SK-N-SH (cell line): Measurements from ENCODE around the gene CASP5. TPM values are rescaled to one million over a fixed set of nuclear protein-coding genes. Genes with fewer than 3 reads are reported as not detected.
"Not testable (repeated sequence)": the region's sequence is repeated elsewhere in the genome, so short reads cannot be mapped to it uniquely, and the experiment has no call there.

Experiments
- CTCF ChIA-PET: fragments of 300-600, 350-600 bp; formaldehyde crosslinking; extraction: SDS; loops from one replicate; lab custom pipeline; 2021; lab: Yijun Ruan, JAX
- POLR2A ChIA-PET: fragments of 350-600 bp; sonication (Branson Sonifier 250); formaldehyde crosslinking; extraction: SDS; loops from one replicate; lab custom pipeline; 2020; ENCODE audit warnings: antibody characterized with exemption, inconsistent platforms; lab: Yijun Ruan, JAX
- DNase-seq: peaks from one replicate; pipeline ENCODE4 v3.0.0; 2012
- H2AFZ ChIP-seq: fragments of 200-600 bp; sonication (generic); 2 replicates; pipeline ENCODE4 v1.8.1; 2016; ENCODE audit warnings: antibody characterized with exemption, mild to moderate bottlenecking, low read depth
- H3F3A ChIP-seq: fragments of 200-600 bp; sonication (generic); replicated peaks from 2 replicates; pipeline ENCODE3; 2016; ENCODE audit warnings: antibody characterized with exemption, mild to moderate bottlenecking; ENCODE audit not compliant: insufficient read depth
- H3K27ac ChIP-seq, 2 experiments: fragments of 200-500 bp in 1 of 2; fragments of 200-600 bp in 1 of 2; sonication (Bioruptor generic) in 1 of 2; sonication (generic), shearing (Covaris generic) in 1 of 2; 2 replicates each; pipeline versions ENCODE4 v1.5.1 to v1.6.1; 2014 to 2016; ENCODE audit warnings: low read depth in 2 of 2, inconsistent platforms in 1 of 2, low read length in 1 of 2, mild to moderate bottlenecking in 1 of 2, mixed read lengths in 1 of 2
- H3K27me3 ChIP-seq: fragments of 200-600 bp; sonication (generic), shearing (Covaris generic); 2 replicates; pipeline ENCODE4 v1.6.1; 2016; ENCODE audit warnings: mixed run types; ENCODE audit not compliant: insufficient read depth
- H3K36me3 ChIP-seq, 2 experiments: fragments of 200-500 bp in 1 of 2; fragments of 200-600 bp in 1 of 2; sonication (Bioruptor generic) in 1 of 2; sonication (generic) in 1 of 2; replicated peaks in 1 of 2; 2 replicates each; pipeline versions ENCODE3 to v1.5.1; 2014 to 2016; ENCODE audit warnings: low read length in 1 of 2, mild to moderate bottlenecking in 1 of 2; ENCODE audit not compliant: insufficient read depth in 2 of 2, control insufficient read depth in 1 of 2
- H3K4me1 ChIP-seq, 2 experiments: fragments of 200-500 bp in 1 of 2; fragments of 200-600 bp in 1 of 2; sonication (Bioruptor generic) in 1 of 2; sonication (generic), shearing (Covaris generic) in 1 of 2; 2 replicates each; pipeline versions ENCODE4 v1.5.1 to v1.6.1; 2014 to 2016; ENCODE audit warnings: low read depth in 1 of 2, low read length in 1 of 2, mixed run types in 1 of 2; ENCODE audit not compliant: insufficient read depth in 2 of 2, control insufficient read depth in 1 of 2
- H3K4me2 ChIP-seq: fragments of 200-600 bp; sonication (generic), shearing (Covaris generic); 2 replicates; pipeline ENCODE4 v1.6.1; 2017; ENCODE audit warnings: mixed run types
- H3K4me3 ChIP-seq, 2 experiments: fragments of 200-500 bp in 1 of 2; fragments of 200-600 bp in 1 of 2; sonication (Bioruptor generic) in 1 of 2; sonication (generic), shearing (Covaris generic) in 1 of 2; 2 replicates each; pipeline versions ENCODE4 v1.5.1 to v1.8.1; 2014 to 2016; ENCODE audit warnings: low read depth in 2 of 2, inconsistent platforms in 1 of 2, low read length in 1 of 2, mild to moderate bottlenecking in 1 of 2, mixed read lengths in 1 of 2, moderate library complexity in 1 of 2
- H3K79me2 ChIP-seq: fragments of 200-600 bp; sonication (generic); 2 replicates; pipeline ENCODE4 v1.8.1; 2017; ENCODE audit warnings: mild to moderate bottlenecking; ENCODE audit not compliant: insufficient read depth
- H3K9ac ChIP-seq: fragments of 200-600 bp; sonication (generic); 2 replicates; pipeline ENCODE4 v1.6.1; 2017; ENCODE audit warnings: mixed run types
- H3K9me2 ChIP-seq: fragments of 200-600 bp; sonication (generic); 2 replicates; pipeline ENCODE4 v1.6.1; 2017; ENCODE audit warnings: mixed run types
- H3K9me3 ChIP-seq: fragments of 200-600 bp; sonication (generic); 2 replicates; pipeline ENCODE4 v1.6.1; 2017; ENCODE audit warnings: mixed run types, mild to moderate bottlenecking, moderate library complexity
- H4K20me1 ChIP-seq: fragments of 200-600 bp; sonication (generic); 2 replicates; pipeline ENCODE4 v1.6.1; 2017; ENCODE audit warnings: mild to moderate bottlenecking, mixed run types; ENCODE audit not compliant: insufficient read depth
- FOXJ3 ChIP-seq: sonication (generic); formaldehyde crosslinking; IDR thresholded peaks from 2 replicates; pipeline ENCODE4 v1.5.1; 2020; ENCODE audit warnings: mild to moderate bottlenecking, missing genetic modification reagents
- GATA2 ChIP-seq: sonication (generic); formaldehyde crosslinking; IDR thresholded peaks from 2 replicates; pipeline ENCODE4 v1.5.0; 2020; ENCODE audit warnings: mild to moderate bottlenecking, missing genetic modification reagents
- JUND ChIP-seq: IDR thresholded peaks from 2 replicates; pipeline ENCODE4 v1.4.0; 2012
- MXI1 ChIP-seq: IDR thresholded peaks from 2 replicates; pipeline ENCODE4 v1.6.1; 2012; ENCODE audit warnings: mild to moderate bottlenecking, low read depth, low read length, improper control_type of control experiment
- NFIC ChIP-seq: IDR thresholded peaks from 2 replicates; pipeline ENCODE4 v1.4.0; 2012; ENCODE audit warnings: borderline replicate concordance
- POLR2AphosphoS5 ChIP-seq: IDR thresholded peaks from 2 replicates; pipeline ENCODE4 v1.6.1; 2012; ENCODE audit warnings: low read depth, low read length
- RXRA ChIP-seq: IDR thresholded peaks from 2 replicates; pipeline ENCODE4 v1.4.0; 2012; ENCODE audit warnings: low read depth, mild to moderate bottlenecking, borderline replicate concordance
- SIN3A ChIP-seq: IDR thresholded peaks from 2 replicates; pipeline ENCODE4 v1.6.1; 2012; ENCODE audit warnings: low read depth, mild to moderate bottlenecking, low read length, moderate library complexity, borderline replicate concordance
- SMC3 ChIP-seq: IDR thresholded peaks from 2 replicates; pipeline ENCODE4 v1.6.1; 2012; ENCODE audit warnings: low read depth, low read length, improper control_type of control experiment
- TEAD4 ChIP-seq: IDR thresholded peaks from 2 replicates; pipeline ENCODE4 v1.4.0; 2012; ENCODE audit warnings: mild to moderate bottlenecking, borderline replicate concordance; ENCODE audit not compliant: insufficient read depth
- USF1 ChIP-seq: IDR thresholded peaks from 2 replicates; pipeline ENCODE4 v1.4.0; 2012; ENCODE audit warnings: low read depth, borderline replicate concordance
- WGBS: methylation state at CpG from one replicate; pipeline ENCODE4 v1.1.6; 2017; ENCODE audit warnings: low lambda C conversion rate; 5-methylcytosine and 5-hydroxymethylcytosine counted together
- polyA plus RNA-seq, 3 experiments: library from polyadenylated mRNA; depleted of rRNA; stranded (reverse); fragments of >200 nt; gene quantifications; 2 replicates each; pipeline ENCODE4 v1.2.3, GENCODE V29; 2012
- TF ChIP-seq, protein P1 (sequence below): IDR thresholded peaks from 2 replicates; pipeline ENCODE4 v1.6.1; 2012; ENCODE audit warnings: mild to moderate bottlenecking, low read depth, low read length, moderate library complexity

The CASP5 gene
- not detected in 2 replicates for polyA plus RNA-seq (2012; rRNA removed)
- not detected in 2 replicates for polyA plus RNA-seq (2012; cell fraction: cytosol; rRNA removed)
- polyA plus RNA-seq (2012; cell fraction: nucleus; rRNA removed): not detected in 2 replicates

DNA sequence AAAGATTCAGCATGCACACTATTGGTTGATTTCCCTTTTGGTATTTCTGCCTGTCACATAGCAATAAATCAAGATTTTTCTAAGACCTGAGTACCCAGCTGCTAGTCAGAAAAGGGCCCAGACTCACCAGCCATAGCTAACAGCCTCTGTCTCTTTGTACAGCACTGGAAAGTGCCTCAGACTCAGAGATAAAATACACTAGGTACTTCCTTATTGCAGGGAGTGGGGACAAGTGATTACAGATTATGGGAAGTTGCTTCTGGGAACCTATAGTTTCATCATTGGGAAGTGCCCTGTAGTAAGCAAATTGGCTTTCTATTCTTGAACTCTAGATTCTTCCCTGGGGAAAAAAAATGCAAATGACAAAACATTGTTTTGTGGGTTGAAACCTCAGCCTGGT, at the start of gene CASP5:
CASP5 (minus strand) TSS at position 166 of the 400 bp plus-strand sequence; CDS start at position 134, 32 bp downstream.
- Histone ChIP-seq H3K9me2 (no peaks in the 10 kb centered on the region), H3K36me3 (no peaks in the 10 kb centered on the region), H3F3A (no peaks in the 10 kb centered on the region), H2AFZ (no peak within 1 kb of the TSS), H3K27me3 (no peaks in the 10 kb centered on the region), H3K4me2 (no peak within 1 kb of the TSS), H3K9me3 (no peaks in the 10 kb centered on the region), H3K4me1 (no peaks in the 10 kb centered on the region), H4K20me1 (no peaks in the 10 kb centered on the region), H3K4me3 (no peak within 1 kb of the TSS), H3K27ac (no peak within 1 kb of the TSS), H3K9ac (no peak within 1 kb of the TSS), H3K79me2 (no peaks in the 10 kb centered on the region)
- ChIA-PET CTCF (no interaction called here), POLR2A (no interaction called here)
- TF ChIP-seq FOXJ3 (CRISPR knock-in tag): no peak
- TF ChIP-seq SMC3: no peak
- TF ChIP-seq MXI1: no peak
- TF ChIP-seq RXRA: no peak
- no peak for TF ChIP-seq POLR2AphosphoS5
- TF ChIP-seq SIN3A: no peak
- TF ChIP-seq NFIC: no peak
- TF ChIP-seq, protein P1, sequence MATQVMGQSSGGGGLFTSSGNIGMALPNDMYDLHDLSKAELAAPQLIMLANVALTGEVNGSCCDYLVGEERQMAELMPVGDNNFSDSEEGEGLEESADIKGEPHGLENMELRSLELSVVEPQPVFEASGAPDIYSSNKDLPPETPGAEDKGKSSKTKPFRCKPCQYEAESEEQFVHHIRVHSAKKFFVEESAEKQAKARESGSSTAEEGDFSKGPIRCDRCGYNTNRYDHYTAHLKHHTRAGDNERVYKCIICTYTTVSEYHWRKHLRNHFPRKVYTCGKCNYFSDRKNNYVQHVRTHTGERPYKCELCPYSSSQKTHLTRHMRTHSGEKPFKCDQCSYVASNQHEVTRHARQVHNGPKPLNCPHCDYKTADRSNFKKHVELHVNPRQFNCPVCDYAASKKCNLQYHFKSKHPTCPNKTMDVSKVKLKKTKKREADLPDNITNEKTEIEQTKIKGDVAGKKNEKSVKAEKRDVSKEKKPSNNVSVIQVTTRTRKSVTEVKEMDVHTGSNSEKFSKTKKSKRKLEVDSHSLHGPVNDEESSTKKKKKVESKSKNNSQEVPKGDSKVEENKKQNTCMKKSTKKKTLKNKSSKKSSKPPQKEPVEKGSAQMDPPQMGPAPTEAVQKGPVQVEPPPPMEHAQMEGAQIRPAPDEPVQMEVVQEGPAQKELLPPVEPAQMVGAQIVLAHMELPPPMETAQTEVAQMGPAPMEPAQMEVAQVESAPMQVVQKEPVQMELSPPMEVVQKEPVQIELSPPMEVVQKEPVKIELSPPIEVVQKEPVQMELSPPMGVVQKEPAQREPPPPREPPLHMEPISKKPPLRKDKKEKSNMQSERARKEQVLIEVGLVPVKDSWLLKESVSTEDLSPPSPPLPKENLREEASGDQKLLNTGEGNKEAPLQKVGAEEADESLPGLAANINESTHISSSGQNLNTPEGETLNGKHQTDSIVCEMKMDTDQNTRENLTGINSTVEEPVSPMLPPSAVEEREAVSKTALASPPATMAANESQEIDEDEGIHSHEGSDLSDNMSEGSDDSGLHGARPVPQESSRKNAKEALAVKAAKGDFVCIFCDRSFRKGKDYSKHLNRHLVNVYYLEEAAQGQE: no peak
- TF ChIP-seq TEAD4: no peak
- no peak for TF ChIP-seq USF1
- TF ChIP-seq JUND: no peak
- TF ChIP-seq GATA2 (CRISPR knock-in tag): no peak
- DNase-seq: no peak

DNA sequence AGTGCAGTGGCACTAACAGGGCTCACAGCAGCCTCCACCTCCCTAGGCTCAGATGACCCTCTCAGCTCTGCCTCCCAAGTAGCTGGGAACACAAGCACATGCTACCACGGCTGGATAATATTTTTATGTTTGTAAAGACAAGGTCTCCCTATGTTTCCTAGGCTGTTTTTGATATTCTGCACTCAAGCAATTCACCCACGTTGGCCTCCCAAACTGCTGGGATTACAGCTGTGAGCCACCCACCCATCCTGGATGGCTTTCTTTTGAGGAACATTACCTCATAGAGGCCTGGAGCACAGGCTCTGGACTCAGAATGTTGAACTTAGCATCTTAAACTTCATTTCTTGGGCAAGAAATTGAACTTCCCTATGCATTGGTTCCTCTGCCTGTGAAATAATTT, 49.1 kb upstream of the CASP5 start:
- H3K4me3 ChIP-seq, CTCF ChIA-PET, H3K27me3 ChIP-seq, DNase-seq, H2AFZ ChIP-seq, H3F3A ChIP-seq, H3K27ac ChIP-seq, H3K9ac ChIP-seq, H3K9me2 ChIP-seq, H4K20me1 ChIP-seq, H3K4me1 ChIP-seq, H3K36me3 ChIP-seq, H3K79me2 ChIP-seq, H3K4me2 ChIP-seq, H3K9me3 ChIP-seq, POLR2A ChIA-PET: not testable (repeated sequence)
- WGBS: 6% methylated on average over 2 of the region's 2 CpGs
